GM12878 (cell line): ENCODE results near the gene ALX4.

Experiments
- CEBPB ChIP-seq, 2 experiments: fragments of 150-350 bp in 1 of 2; IDR thresholded peaks; 2 replicates each; pipeline ENCODE4 v1.6.1; 2012 to 2014; ENCODE audit warnings: low read depth in 2 of 2, low read length in 2 of 2, borderline replicate concordance in 1 of 2, inconsistent platforms in 1 of 2
- CHD4 ChIP-seq: fragments of 200-600 bp; sonication (generic); IDR thresholded peaks from 2 replicates; pipeline ENCODE4 v1.6.1; 2016; ENCODE audit warnings: mild to moderate bottlenecking
- CTCF ChIP-seq, 3 experiments: IDR thresholded peaks in 2 of 3; conservative IDR thresholded peaks in 1 of 3; 2 replicates each; pipeline ENCODE4 v1.5.1; 2011; ENCODE audit warnings: low read depth in 3 of 3, low read length in 3 of 3, mild to moderate bottlenecking in 3 of 3, control low read depth in 2 of 3, moderate library complexity in 2 of 3, inconsistent platforms in 1 of 3, mixed read lengths in 1 of 3; ENCODE audit not compliant: control insufficient read depth in 2 of 3, insufficient read depth in 1 of 3; ENCODE audit errors: extremely low read depth in 1 of 3
- HDAC2 ChIP-seq: fragments of 200-600 bp; sonication (generic); IDR thresholded peaks from 2 replicates; pipeline ENCODE4 v1.6.1; 2017
- MXI1 ChIP-seq: fragments of 150-350 bp; IDR thresholded peaks from 2 replicates; pipeline ENCODE4 v1.6.1; 2011; ENCODE audit warnings: low read depth, mild to moderate bottlenecking, inconsistent platforms, low read length, improper control_type of control experiment
- RAD51 ChIP-seq: fragments of 450-650 bp; IDR thresholded peaks from 2 replicates; pipeline ENCODE4 v1.6.1; 2016; ENCODE audit warnings: moderate library complexity, mild to moderate bottlenecking, inconsistent platforms
- REST ChIP-seq: IDR thresholded peaks from 2 replicates; pipeline ENCODE4 v1.6.1; 2012; ENCODE audit warnings: mild to moderate bottlenecking, low read depth, low read length
- SIN3A ChIP-seq: IDR thresholded peaks from 2 replicates; pipeline ENCODE4 v1.6.1; 2012; ENCODE audit warnings: low read depth, low read length, improper control_type of control experiment
- USF2 ChIP-seq: IDR thresholded peaks from 2 replicates; pipeline ENCODE4 v1.6.1; 2011; ENCODE audit warnings: low read depth, low read length, improper control_type of control experiment, borderline replicate concordance

- TF ChIP-seq MXI1 (no peak), CHD4 (no peak), RAD51 (no peak), HDAC2 (no peak), REST (no peak), CEBPB (IDR thresholded peaks at IDR 0.05; ENCODE audit: borderline replicate concordance in 1 of 2, low read depth in 2 of 2, low read length in 2 of 2) (no peak), SIN3A (no peak), USF2 (no peak), CTCF (IDR thresholded peaks at IDR 0.05 in 2 of 3, conservative IDR thresholded peaks at IDR 0.05 in 1 of 3; ENCODE audit: control insufficient read depth in 2 of 3, extremely low read depth in 1 of 3, insufficient read depth in 1 of 3, low read depth in 3 of 3, low read length in 3 of 3) (no peak)
Observed at GRCh38 chr11:44309478-44310205, at the start of gene ALX4.
